ENCODE measurements around the gene PRODH2.

PRODH2 gene

DNA sequence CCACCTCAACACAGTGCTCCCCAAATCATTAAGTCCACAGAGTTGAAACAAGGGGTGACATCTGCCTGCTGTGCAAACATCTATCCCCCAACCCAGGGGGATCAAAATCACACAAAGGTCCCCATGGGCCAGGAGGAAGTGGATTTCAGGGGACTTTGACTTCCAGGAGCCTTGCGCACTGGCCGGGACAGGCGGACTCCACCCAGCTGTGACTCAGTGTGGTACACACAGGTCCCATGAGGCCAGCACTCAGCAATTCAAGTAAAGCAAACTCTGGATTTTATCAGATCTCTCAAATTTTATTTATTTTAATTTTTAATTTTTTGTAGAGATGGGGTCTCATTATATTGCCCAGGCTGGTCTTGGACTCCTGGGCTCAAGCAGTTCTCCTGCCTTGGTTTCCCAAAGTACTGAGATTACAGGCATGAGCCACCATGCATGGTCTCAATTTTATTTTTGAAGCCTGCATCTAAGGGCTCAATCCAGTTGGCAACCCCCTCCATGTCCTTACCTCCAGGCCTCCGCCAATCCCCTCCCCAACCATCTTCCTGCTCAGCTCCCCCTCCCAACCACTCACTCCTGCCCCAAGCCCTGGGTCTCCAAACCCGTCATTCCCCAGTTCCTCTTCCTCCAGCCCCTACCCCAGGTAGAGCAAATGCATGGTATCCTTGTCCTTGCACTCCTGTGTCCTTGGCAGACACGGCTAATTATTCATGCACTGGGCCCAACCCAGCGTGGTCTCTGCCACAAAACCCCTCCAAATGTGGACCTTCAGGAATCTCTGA lies 19.1 kb downstream of the PRODH2 start:
- DNase-seq, result no peak

DNA sequence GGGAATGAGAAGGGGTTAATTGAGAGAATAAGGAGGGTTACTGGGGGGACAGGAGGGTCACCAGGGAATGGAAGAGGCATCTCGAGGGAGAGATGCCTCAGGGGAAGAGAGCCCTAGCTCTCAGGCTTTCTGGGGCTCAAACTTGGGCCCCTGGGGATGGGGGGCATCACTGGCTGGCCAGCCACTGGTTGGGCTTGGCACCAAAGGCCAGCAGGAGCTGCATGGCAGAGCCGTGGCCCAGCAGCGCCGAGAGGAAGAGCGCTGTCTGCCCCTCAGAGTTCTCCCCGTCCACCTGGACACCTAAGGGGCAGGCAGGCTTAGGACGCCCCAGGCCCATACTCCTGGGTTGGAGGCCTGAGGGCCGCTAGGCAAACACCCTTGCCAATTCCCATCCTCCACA lies 19.8 kb downstream of the PRODH2 start:
- no peak for DNase-seq

DNA sequence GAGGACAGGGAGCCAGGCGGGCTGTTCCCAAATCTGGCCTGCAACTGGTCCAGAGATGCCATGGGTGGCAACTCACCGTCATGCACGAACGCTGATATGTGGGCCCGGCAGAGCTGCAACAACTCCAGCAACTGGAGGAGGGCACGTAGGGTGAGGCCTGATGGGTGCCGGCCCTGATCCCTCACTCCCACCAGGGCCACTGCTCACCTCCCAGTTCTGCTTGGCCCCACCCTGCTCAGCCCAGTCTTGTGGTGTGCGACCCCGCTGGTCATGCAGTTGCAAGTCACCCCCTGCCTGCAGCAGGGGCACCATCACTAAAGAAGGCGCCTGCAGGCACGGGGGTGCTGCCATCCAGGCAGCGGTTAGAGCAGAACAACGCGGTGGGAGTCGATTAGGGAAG lies 20.3 kb downstream of the PRODH2 start:
- no peak for DNase-seq

GRCh38 chr19:35791814-35792279 lies 20.8 kb downstream of the PRODH2 start:
- DNase-seq, result no peak

DNA sequence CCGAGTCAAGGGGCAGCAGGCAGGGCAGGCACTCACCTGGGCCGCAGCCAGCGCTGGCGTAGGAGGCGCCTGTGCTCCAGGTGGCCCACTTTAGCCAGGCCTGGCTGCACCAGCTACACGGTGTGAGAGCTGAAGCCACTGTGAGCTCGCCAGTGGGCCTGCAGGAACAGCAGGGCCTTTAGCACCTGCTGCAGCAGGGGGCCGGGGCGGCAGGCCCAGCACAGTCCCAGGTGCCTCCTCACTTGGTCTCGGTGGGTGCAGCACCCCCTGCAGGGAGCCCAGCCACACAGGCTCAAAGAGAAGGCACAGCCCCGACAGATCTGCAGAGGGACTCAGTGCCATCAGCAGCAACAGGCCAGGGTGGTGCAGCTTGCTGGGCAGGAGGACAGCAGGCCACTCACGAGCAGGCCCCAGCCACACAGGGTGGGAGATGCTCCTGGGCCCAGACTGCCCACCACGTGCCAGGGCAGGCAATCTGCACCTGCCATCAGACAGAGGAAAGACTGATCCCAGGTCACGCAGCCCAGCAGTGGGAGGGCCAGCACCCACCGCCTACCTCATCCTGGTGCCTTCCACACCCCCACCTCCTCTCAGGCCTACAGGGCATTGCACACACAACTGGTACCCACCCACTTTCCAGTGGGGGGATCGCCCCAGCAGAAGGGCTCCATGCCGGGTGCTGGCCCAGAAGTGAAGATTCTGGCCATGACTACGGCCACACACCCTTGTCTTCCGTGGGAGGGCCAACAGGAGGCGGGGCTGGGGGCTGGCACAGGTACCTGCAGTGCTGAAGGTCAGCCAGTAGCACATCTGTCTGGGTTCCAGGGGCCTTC lies 21.4 kb downstream of the PRODH2 start:
- peak; percentile 23 for DNase-seq

- no peak for DNase-seq
Observed at GRCh38 chr19:35789978-35790944, 22.4 kb downstream of the PRODH2 start.

GRCh38 chr19:35789195-35789977 lies 23.3 kb downstream of the PRODH2 start:
- no peak for DNase-seq

DNA sequence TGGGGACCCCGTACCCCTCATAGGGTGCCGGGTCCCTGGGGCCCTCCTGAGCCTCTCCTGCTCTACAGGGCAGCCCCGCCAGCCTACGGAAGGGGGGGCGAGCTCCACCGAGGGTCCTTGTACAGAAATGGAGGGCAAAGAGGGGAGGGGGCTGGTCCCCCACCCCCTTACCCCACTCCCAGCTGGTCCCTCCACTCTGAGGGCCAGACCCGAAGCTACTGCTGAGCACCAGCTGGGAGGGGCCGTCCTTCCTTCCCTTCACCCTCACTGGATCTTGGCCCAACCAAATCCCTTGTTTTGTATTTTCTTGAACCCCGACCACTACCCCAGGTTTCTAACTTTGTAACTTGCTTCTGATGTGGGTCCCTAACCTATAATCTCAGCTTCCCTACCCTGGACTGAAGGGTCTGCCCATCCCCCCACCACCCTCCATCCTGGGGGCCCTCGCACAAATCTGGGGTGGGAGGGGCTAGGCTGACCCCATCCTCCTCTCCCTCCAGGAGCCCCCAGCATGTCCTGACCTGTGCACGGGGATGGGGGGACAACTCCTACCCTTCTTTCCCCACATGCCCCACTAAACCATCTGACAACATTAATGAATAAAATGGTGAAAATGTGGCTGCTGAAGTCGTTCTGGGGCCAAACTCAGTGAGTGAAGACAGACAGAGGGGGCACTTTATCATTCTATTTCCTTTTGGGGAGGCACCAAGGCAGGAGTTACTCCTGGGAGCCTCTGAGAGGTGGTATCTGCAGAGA lies 24.3 kb downstream of the PRODH2 start:
- no peak for DNase-seq

DNA sequence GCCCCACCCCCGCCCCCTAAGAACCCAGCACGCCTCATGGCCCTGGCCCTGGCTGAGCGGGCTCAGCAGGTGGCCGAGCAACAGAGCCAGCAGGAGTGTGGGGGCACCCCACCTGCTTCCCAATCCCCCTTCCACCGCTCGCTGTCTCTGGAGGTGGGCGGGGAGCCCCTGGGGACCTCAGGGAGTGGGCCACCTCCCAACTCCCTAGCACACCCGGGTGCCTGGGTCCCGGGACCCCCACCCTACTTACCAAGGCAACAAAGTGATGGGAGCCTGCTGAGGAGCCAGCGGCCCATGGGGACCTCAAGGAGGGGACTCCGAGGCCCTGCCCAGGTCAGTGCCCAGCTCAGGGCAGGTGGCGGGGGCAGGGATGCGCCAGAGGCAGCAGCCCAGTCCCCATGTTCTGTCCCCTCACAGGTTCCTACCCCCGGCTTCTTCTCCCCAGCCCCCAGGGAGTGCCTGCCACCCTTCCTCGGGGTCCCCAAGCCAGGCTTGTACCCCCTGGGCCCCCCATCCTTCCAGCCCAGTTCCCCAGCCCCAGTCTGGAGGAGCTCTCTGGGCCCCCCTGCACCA lies 25.3 kb downstream of the PRODH2 start:
- DNase-seq, result no peak

DNA sequence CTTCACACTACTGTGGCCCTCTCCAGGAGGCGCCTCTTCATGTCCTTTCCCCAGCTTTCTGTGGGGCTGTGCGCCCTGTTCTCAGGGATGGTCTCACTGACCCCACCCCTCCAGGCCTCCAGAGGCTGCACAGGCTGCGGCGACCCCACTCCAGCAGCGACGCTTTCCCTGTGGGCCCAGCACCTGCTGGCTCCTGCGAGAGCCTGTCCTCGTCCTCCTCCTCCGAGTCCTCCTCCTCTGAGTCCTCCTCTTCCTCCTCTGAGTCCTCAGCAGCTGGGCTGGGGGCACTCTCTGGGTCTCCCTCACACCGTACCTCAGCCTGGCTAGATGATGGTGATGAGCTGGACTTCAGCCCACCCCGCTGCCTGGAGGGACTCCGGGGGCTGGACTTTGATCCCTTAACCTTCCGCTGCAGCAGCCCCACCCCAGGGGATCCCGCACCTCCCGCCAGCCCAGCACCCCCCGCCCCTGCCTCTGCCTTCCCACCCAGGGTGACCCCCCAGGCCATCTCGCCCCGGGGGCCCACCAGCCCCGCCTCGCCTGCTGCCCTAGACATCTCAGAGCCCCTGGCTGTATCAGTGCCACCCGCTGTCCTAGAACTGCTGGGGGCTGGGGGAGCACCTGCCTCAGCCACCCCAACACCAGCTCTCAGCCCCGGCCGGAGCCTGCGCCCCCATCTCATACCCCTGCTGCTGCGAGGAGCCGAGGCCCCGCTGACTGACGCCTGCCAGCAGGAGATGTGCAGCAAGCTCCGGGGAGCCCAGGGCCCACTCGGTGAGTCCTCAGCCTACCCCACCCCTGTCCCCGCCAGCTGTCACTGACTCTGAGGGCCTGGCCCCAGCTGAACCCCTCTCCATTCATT lies 26.1 kb downstream of the PRODH2 start:
- DNase-seq, result no peak

- DNase-seq, result no peak
Observed at GRCh38 chr19:35785339-35785627, 27.4 kb downstream of the PRODH2 start.

DNA sequence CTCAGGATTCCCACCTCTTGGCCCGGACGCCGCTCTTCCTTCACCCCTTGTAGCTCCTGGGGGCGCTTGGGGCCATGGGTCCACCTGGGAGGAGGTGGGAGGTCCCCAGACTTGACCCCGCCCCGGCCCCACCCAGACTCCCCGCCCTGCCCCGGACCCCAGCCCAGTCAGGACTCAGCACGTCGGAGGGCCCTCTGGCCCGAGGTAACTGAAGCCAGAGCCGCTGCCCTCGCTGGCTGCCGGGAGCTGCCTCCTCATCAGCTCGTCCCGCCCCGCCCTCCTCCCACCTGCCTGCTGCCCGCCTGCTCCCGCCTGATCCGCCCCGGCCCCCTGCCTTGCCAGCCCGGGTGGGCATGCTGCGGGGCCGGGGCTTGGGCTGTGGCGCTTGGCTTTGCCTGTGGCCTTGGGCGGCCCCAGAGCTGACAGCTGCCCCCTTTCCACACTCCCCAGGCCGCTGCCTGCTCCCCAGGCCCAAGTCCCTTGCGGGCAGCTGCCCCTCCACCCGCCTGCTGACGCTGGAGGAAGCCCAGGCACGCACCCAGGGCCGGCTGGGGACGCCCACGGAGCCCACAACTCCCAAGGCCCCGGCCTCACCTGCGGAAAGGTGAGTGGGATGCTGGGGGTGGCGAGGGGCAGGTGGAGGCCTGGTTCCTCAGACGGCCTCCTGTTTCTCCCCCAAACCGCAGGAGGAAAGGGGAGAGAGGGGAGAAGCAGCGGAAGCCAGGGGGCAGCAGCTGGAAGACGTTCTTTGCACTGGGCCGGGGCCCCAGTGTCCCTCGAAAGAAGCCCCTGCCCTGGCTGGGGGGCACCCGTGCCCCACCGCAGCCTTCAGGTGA lies 27.9 kb downstream of the PRODH2 start:
- no peak for DNase-seq

DNA sequence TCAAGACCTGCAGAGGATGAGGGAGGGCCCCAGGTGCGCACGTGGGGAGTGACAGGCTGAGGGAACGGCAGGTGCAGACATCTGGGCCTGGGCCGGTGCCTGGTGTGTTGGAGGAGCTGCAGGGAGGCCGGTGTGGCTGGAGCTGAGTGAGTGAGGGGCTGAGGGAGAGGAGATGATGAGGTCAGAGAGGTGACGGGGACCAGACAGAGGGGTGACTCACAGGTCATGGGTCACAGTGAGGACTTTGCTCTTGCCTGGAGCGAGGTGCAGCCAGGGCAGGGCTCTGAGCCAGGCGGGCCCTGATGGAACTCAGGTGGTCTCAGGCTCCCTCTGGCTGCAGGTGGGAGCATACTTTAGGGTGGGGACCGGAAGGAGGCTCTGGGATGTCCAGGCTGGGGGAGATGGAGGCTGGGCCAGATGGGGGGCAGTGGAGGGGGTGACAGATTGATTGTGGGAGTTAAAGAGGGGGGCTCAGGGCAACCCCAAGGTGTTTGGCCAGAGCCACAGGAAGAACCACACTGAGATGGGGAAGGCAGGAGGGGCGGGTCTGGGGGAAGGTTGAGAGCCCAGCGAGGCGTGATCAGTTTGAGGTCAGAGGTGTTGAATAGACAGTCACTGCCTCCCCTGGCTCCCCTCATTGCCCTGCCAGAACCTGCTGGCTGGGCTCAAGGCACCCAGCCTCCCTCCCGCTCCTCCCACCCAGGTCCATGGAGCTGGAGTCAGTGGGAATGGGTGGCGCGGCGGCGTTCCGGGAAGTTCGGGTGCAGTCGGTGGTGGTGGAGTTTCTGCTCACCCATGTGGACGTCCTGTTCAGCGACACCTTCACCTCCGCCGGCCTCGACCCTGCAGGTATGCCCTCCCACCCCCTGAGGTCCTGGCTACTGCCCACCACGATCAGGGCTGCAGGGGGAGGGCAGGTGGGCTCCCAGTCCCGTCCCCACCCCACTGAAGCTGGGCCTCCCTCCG lies 28.9 kb downstream of the PRODH2 start:
- no peak for DNase-seq

DNA sequence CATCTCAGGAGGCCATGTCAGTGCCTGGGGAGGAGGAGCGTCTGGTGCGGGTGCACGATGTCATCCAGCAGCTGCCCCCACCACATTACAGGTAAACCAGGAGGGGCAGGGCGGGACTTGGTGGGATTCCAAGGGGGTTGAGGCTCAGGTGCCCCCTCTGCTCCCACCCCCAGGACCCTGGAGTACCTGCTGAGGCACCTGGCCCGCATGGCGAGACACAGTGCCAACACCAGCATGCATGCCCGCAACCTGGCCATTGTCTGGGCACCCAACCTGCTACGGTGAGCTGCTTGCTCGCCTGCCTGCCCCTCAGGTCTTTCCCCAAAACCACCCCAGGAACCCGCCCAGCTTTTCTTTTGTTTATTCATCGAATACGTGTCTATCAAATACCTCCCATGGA lies 30.1 kb downstream of the PRODH2 start:
- no peak for DNase-seq

- DNase-seq, result no peak
Observed at GRCh38 chr19:35781650-35782049, 31.0 kb downstream of the PRODH2 start.

GRCh38 chr19:35780717-35781116 lies 31.9 kb downstream of the PRODH2 start:
- no peak for DNase-seq

DNA sequence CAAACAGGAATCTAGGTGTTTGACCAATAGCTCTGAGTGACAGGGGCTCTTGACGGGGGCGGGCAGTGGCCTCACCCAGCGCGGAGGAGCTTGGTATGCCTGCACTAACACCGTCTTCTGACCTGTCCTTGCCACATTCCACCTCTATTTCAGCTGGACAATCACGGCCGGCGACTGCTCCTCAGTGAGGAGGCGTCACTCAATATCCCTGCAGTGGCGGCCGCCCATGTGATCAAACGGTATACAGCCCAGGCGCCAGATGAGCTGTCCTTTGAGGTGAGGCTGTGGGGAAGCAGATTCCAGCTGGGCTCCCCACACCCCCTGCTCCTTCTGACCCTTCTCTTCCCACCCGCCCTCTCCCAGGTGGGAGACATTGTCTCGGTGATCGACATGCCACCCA lies 32.6 kb downstream of the PRODH2 start:
- no peak for DNase-seq

DNA sequence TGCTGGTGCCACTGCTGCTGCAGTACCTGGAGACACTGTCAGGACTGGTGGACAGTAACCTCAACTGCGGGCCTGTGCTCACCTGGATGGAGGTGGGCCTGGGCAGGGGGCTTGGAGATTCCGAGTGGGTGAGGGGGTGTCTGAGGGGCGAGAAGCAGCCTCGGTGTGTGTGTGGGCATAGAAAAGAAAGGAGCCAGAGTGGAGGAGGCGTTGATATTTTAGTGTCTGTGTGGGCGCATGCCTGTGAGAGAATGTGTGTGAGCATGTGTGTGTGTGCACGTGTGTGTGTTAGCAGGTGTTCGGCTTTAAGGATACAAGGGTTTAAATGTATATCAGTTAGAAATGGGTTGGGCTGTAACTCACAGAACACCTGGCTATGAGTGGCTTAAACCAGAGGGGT lies 33.6 kb downstream of the PRODH2 start:
- DNase-seq, result no peak

All from RPMI8226 (cell line).